K562 (cell line): ENCODE data around the gene C19orf85. TPM values are rescaled to one million over a fixed set of nuclear protein-coding genes. Genes with fewer than 3 reads are reported as not detected.

Experiments used
- BCLAF1 ChIP-seq, 2 experiments: fragments of 450-650 bp in 1 of 2; IDR thresholded peaks; 2 replicates each; pipeline ENCODE4 v1.6.1; 2011 to 2017; ENCODE audit warnings: low read depth in 2 of 2, antibody characterized with exemption in 1 of 2, borderline replicate concordance in 1 of 2, low read length in 1 of 2, mild to moderate bottlenecking in 1 of 2, mixed read lengths in 1 of 2; ENCODE audit not compliant: control insufficient read depth in 1 of 2
- CCAR2 ChIP-seq: fragments of 200-400 bp; formaldehyde crosslinking; IDR thresholded peaks from 2 replicates; pipeline ENCODE4 v1.6.1; 2017; ENCODE audit warnings: mild to moderate bottlenecking, low read depth, low read length
- MITF ChIP-seq: IDR thresholded peaks from 2 replicates; pipeline ENCODE4 v1.6.1; 2014; ENCODE audit warnings: antibody characterized with exemption
- PCBP1 ChIP-seq: fragments of 200-400 bp; formaldehyde crosslinking; IDR thresholded peaks from 2 replicates; pipeline ENCODE4 v1.6.1; 2018; ENCODE audit warnings: mild to moderate bottlenecking, low read depth, low read length; ENCODE audit not compliant: poor library complexity, severe bottlenecking
- REST ChIP-seq, 2 experiments: fragments of 450-650 bp; formaldehyde crosslinking in 1 of 2; IDR thresholded peaks; 2 replicates each; pipeline versions ENCODE4 v1.4.0 to v1.6.1; 2014 to 2020; ENCODE audit warnings: mild to moderate bottlenecking in 2 of 2, borderline replicate concordance in 1 of 2, low read depth in 1 of 2
- STAT6 ChIP-seq: sonication (generic); formaldehyde crosslinking; IDR thresholded peaks from 2 replicates; pipeline ENCODE4 v1.8.1; 2023; ENCODE audit warnings: mild to moderate bottlenecking, missing genetic modification reagents
- ZC3H4 ChIP-seq: sonication (generic); formaldehyde crosslinking; IDR thresholded peaks from 2 replicates; pipeline ENCODE4 v1.9.0; 2021; ENCODE audit warnings: missing genetic modification reagents, borderline replicate concordance
- ZNF354B ChIP-seq: fragments of 250-450 bp; sonication (Bioruptor Pico); IDR thresholded peaks from 2 replicates; pipeline ENCODE4 v1.4.0; 2020
- ZNF431 ChIP-seq: sonication (generic); formaldehyde crosslinking; IDR thresholded peaks from 2 replicates; pipeline ENCODE4 v1.8.0; 2022; ENCODE audit warnings: mild to moderate bottlenecking, missing genetic modification reagents
- ZNF561 ChIP-seq: fragments of 450-650 bp; formaldehyde crosslinking; conservative IDR thresholded peaks from 2 replicates; pipeline ENCODE4 v1.4.0; 2020; ENCODE audit warnings: mild to moderate bottlenecking, moderate library complexity
- polyA plus RNA-seq, 8 experiments: library from polyadenylated mRNA; depleted of rRNA in 4 of 8; stranded (reverse) in 5 of 8; unstranded in 3 of 8; fragments of >200 nt; fragmentation: Nextera tagmentation in 2 of 8; fragmentation: Illumina TruSeq in 1 of 8; extraction: Ambion mirVana in 2 of 8; extraction: Trizol in 1 of 8; gene quantifications; 2 replicates each; pipeline versions ENCODE4 v1.2.1 to v1.2.3, GENCODE V29; 2011 to 2014; ENCODE audit warnings: inconsistent platforms in 1 of 8, missing spikeins in 1 of 8
- total RNA-seq, 7 experiments: library from RNA; depleted of rRNA in 6 of 7; stranded (reverse); fragments of >200 nt in 6 of 7; fragmentation: Illumina TruSeq in 2 of 7; extraction: Trizol in 2 of 7; gene quantifications; 2 replicates each; pipeline versions ENCODE4 v1.2.1 to v1.2.3, GENCODE V29; 2011 to 2021; ENCODE audit warnings: low replicate concordance in 1 of 7

The C19orf85 gene
- total and polyA plus RNA-seq, 9 of the 15 experiments (the other 6 are each of a cell fraction or from before 2014, with no cell fraction given) = not detected

- no peak for TF ChIP-seq MITF
- no peak for TF ChIP-seq CCAR2
- peak; percentile 88 for TF ChIP-seq ZNF354B (CRISPR knock-in tag)
- TF ChIP-seq STAT6 (CRISPR knock-in tag) = no peak
- no peak for TF ChIP-seq ZC3H4 (CRISPR knock-in tag)
- TF ChIP-seq BCLAF1 (IDR thresholded peaks at IDR 0.05; ENCODE audit: borderline replicate concordance in 1 of 2, control insufficient read depth in 1 of 2, low read depth in 2 of 2, low read length in 1 of 2) = no peak
- peak; percentile 82 for TF ChIP-seq REST (IDR thresholded peaks at IDR 0.05; ENCODE audit: borderline replicate concordance)
- no peak for TF ChIP-seq REST (CRISPR knock-in tag; IDR thresholded peaks at IDR 0.05; ENCODE audit: low read depth)
- TF ChIP-seq ZNF561 (CRISPR knock-in tag) = no peak
- TF ChIP-seq PCBP1 = peak; percentile 37
- TF ChIP-seq ZNF431 = no peak
Measured at GRCh38 chr19:55467236-55468053, 2.9 kb upstream of the C19orf85 start (continued).
